Endothelial cell of umbilical vein (primary cell): ENCODE results near the gene EXOC3. TPM values are rescaled to one million over a fixed set of nuclear protein-coding genes. Genes with fewer than 3 reads are reported as not detected.

Source experiments
- BruUV-seq: library from RNA; stranded (reverse); fragments of 400-500 nt; replicated peaks from 2 replicates; lab custom pipeline; 2021; lab: Mats Ljungman, UMichigan
- CTCF ChIA-PET: fragments of 300-600, 350-600 bp; sonication (Branson Sonifier 250); formaldehyde crosslinking; loops from one replicate; lab custom pipeline; 2021; ENCODE audit warnings: antibody characterized with exemption, inconsistent platforms; lab: Charles Lee
- POLR2A ChIA-PET: fragments of 300-600, 350-600 bp; sonication (Branson Sonifier 250); formaldehyde crosslinking; loops from one replicate; lab custom pipeline; 2021; ENCODE audit warnings: antibody characterized with exemption, inconsistent platforms; lab: Charles Lee
- DNase-seq: peaks from one replicate; pipeline ENCODE4 v3.0.0-alpha.2; 2011; ENCODE audit warnings: low read depth, low spot score
- FAIRE-seq: peaks from 2 replicates; lab custom pipeline; 2011; peaks lifted over from hg19 to GRCh38; lab: Jason Lieb, UNC
- H2AFZ ChIP-seq: 2 replicates; pipeline ENCODE4 v1.6.0; 2012; ENCODE audit warnings: low read depth, low read length, control low read depth, inconsistent platforms
- H3K27ac ChIP-seq: 2 replicates; pipeline ENCODE4 v1.5.1; 2011; ENCODE audit warnings: low read depth, mild to moderate bottlenecking, control low read depth, low read length, moderate library complexity; ENCODE audit not compliant: insufficient read depth
- H3K27me3 ChIP-seq, 2 experiments: 2 replicates each; pipeline versions ENCODE4 v1.6.0 to v1.6.1; 2011; ENCODE audit warnings: low read length in 2 of 2, mixed read lengths in 1 of 2; ENCODE audit not compliant: control insufficient read depth in 2 of 2, insufficient read depth in 2 of 2
- H3K36me3 ChIP-seq, 2 experiments: 2 replicates in 1 of 2; 3 replicates in 1 of 2; pipeline ENCODE4 v1.5.1; 2011; ENCODE audit warnings: low read length in 2 of 2, mild to moderate bottlenecking in 1 of 2, moderate library complexity in 1 of 2; ENCODE audit not compliant: control insufficient read depth in 2 of 2, insufficient read depth in 2 of 2; ENCODE audit errors: extremely low read depth in 1 of 2
- H3K4me1 ChIP-seq: 3 replicates; pipeline ENCODE4 v1.5.1; 2011; ENCODE audit warnings: mild to moderate bottlenecking, low read length; ENCODE audit not compliant: control insufficient read depth, insufficient read depth; ENCODE audit errors: extremely low read depth
- H3K4me2 ChIP-seq: 2 replicates; pipeline ENCODE4 v1.6.1; 2011; ENCODE audit warnings: low read length, control low read depth, mixed read lengths; ENCODE audit not compliant: insufficient read depth
- H3K4me3 ChIP-seq, 3 experiments: fragments of 200-600 bp in 1 of 3; sonication (generic), shearing (Covaris generic) in 1 of 3; replicated peaks in 1 of 3; 2 replicates each; pipeline ENCODE4 v1.5.1; 2011 to 2016; ENCODE audit warnings: control low read depth in 3 of 3, low read length in 3 of 3, mild to moderate bottlenecking in 2 of 3, inconsistent platforms in 1 of 3, low read depth in 1 of 3, moderate library complexity in 1 of 3; ENCODE audit not compliant: insufficient read depth in 1 of 3
- H3K79me2 ChIP-seq: 2 replicates; pipeline ENCODE4 v1.6.0; 2012; ENCODE audit warnings: low read length, inconsistent platforms; ENCODE audit not compliant: control insufficient read depth, insufficient read depth
- H3K9ac ChIP-seq: replicated peaks from 2 replicates; pipeline ENCODE3; 2011; ENCODE audit warnings: low read length, control low read depth; ENCODE audit not compliant: insufficient read depth; ENCODE audit errors: extremely low read depth
- H3K9me1 ChIP-seq: replicated peaks from 3 replicates; pipeline ENCODE4 v1.6.0; 2011; ENCODE audit warnings: mild to moderate bottlenecking, low read length; ENCODE audit not compliant: control insufficient read depth, insufficient read depth; ENCODE audit errors: extremely low read depth
- H3K9me3 ChIP-seq: replicated peaks from 2 replicates; pipeline ENCODE4 v1.5.1; 2012; ENCODE audit warnings: low read length, inconsistent platforms; ENCODE audit not compliant: control insufficient read depth, insufficient read depth
- H4K20me1 ChIP-seq: replicated peaks from 2 replicates; pipeline ENCODE3; 2011; ENCODE audit warnings: mild to moderate bottlenecking, low read length; ENCODE audit not compliant: control insufficient read depth, insufficient read depth; ENCODE audit errors: extremely low read depth
- CTCF ChIP-seq, 2 donors: IDR thresholded peaks; 1 replicate in 1 of 2; 2 replicates in 1 of 2; pipeline ENCODE4 v1.5.1; 2011; ENCODE audit warnings: low read length in 2 of 2, mild to moderate bottlenecking in 2 of 2, moderate library complexity in 2 of 2, control low read depth in 1 of 2, inconsistent platforms in 1 of 2, low read depth in 1 of 2; ENCODE audit not compliant: insufficient read depth in 1 of 2; ENCODE audit errors: extremely low read depth in 1 of 2
- EZH2 ChIP-seq: IDR thresholded peaks from 2 replicates; pipeline ENCODE4 v1.6.1; 2012; ENCODE audit warnings: borderline replicate concordance, low read depth, mild to moderate bottlenecking, moderate library complexity, low read length, inconsistent platforms; ENCODE audit not compliant: severe bottlenecking
- FOS ChIP-seq: IDR thresholded peaks from 2 replicates; pipeline ENCODE4 v1.6.1; 2011; ENCODE audit warnings: mild to moderate bottlenecking, low read length, moderate library complexity, borderline replicate concordance; ENCODE audit not compliant: insufficient read depth
- GATA2 ChIP-seq: IDR thresholded peaks from 2 replicates; pipeline ENCODE4 v1.7.0; 2011; ENCODE audit warnings: low read depth, mild to moderate bottlenecking, moderate library complexity, mixed read lengths, low read length; ENCODE audit not compliant: insufficient read length, insufficient read depth
- JUN ChIP-seq: IDR thresholded peaks from 2 replicates; pipeline ENCODE4 v1.6.1; 2011; ENCODE audit warnings: borderline replicate concordance, low read depth; ENCODE audit not compliant: insufficient read length, insufficient read depth
- MAX ChIP-seq: IDR thresholded peaks from 2 replicates; pipeline ENCODE4 v1.6.1; 2011; ENCODE audit not compliant: insufficient read depth, insufficient read length
- MYC ChIP-seq: IDR thresholded peaks from one replicate; pipeline ENCODE4 v1.6.1; 2011; ENCODE audit warnings: mild to moderate bottlenecking, low read depth, low read length
- POLR2A ChIP-seq: IDR thresholded peaks from 2 replicates; pipeline ENCODE4 v1.6.1; 2012; ENCODE audit warnings: low read depth, mild to moderate bottlenecking, control low read depth, low read length
- POLR2AphosphoS5 ChIP-seq: IDR thresholded peaks from 2 replicates; pipeline ENCODE4 v1.6.1; 2012; ENCODE audit warnings: low read depth, mild to moderate bottlenecking, control low read depth, low read length, moderate library complexity; ENCODE audit not compliant: insufficient read depth
- dilution Hi-C: fragments of 300-500 bp; cut with MboI; formaldehyde crosslinking; loops from one replicate; pipeline ENCODE4 v1.15.0; 2019; ENCODE audit warnings: low sequenced_read_pairs; ENCODE audit not compliant: extremely low pct_ligation_motif_present
- intact Hi-C: fragments of 100-400 bp; cut with micrococcal nuclease; formaldehyde crosslinking; loops from one replicate; pipeline ENCODE4 v1.10.0; 2022
- polyA plus RNA-seq, 4 experiments: library from polyadenylated mRNA; depleted of rRNA in 3 of 4; stranded (reverse) in 3 of 4; unstranded in 1 of 4; fragments of >200 nt; gene quantifications; 2 replicates each; pipeline versions ENCODE4 v1.2.1 to v1.2.3, GENCODE V29; 2011 to 2012; ENCODE audit warnings: missing spikeins in 1 of 4
- total RNA-seq: library from RNA; stranded (reverse); gene quantifications from 2 replicates; pipeline ENCODE4 v1.2.3, GENCODE V29; 2021

The EXOC3 gene
- total and polyA plus RNA-seq, 2 donors (not counting 3 experiments of a cell fraction or from before 2014, with no cell fraction given), result 26.4 to 52.9 TPM

GRCh38 chr5:406041-406440 is 36.9 kb upstream of the EXOC3 start:
- POLR2A ChIA-PET, result no interaction called here
- FAIRE-seq, result no peak
- CTCF ChIA-PET, result interaction anchor here (1.1 kb wide), 1 partner anchor 64 kb away, joined by 3 read pairs; no protein-coding TSS in a partner anchor

More at GRCh38 chr5:406041-406440, 36.9 kb upstream of the EXOC3 start:
- intact Hi-C loops (no loop called here), dilution Hi-C loops (no loop called here)
- Histone ChIP-seq H3K4me3 (no peak overlapping the region), H2AFZ (no peak overlapping the region), H4K20me1 (no peaks in the 10 kb centered on the region), H3K27ac (no peak overlapping the region), H3K27me3 (no peaks in the 10 kb centered on the region), H3K9me3 (no peaks in the 10 kb centered on the region), H3K9ac (no peak overlapping the region), H3K36me3 (no peaks in the 10 kb centered on the region), H3K4me2 (no peak overlapping the region), H3K79me2 (no peaks in the 10 kb centered on the region), H3K4me1 (peaks cover 8% of the 10 kb centered on the region), H3K9me1 (no peaks in the 10 kb centered on the region)
- BruUV-seq, result no TSS peak
- TF ChIP-seq POLR2A (no peak), GATA2 (no peak), MAX (no peak), EZH2 (no peak), CTCF (IDR thresholded peaks at IDR 0.05; ENCODE audit: extremely low read depth in 1 of 2, insufficient read depth in 1 of 2, low read depth in 1 of 2, low read length in 2 of 2) (no peak), FOS (no peak), MYC (no peak), JUN (no peak), POLR2AphosphoS5 (no peak)
- no peak for DNase-seq
